GM18868 (cell line): Measurements from ENCODE around the gene PRSS57.

Experiments used
- ATAC-seq: cut with Tn5 transposase; IDR thresholded peaks from one replicate; pipeline ENCODE4 v1.9.1; 2021; ENCODE audit warnings: mild to moderate bottlenecking, moderate library complexity; ENCODE audit not compliant: unreplicated experiment

The PRSS57 gene

DNA sequence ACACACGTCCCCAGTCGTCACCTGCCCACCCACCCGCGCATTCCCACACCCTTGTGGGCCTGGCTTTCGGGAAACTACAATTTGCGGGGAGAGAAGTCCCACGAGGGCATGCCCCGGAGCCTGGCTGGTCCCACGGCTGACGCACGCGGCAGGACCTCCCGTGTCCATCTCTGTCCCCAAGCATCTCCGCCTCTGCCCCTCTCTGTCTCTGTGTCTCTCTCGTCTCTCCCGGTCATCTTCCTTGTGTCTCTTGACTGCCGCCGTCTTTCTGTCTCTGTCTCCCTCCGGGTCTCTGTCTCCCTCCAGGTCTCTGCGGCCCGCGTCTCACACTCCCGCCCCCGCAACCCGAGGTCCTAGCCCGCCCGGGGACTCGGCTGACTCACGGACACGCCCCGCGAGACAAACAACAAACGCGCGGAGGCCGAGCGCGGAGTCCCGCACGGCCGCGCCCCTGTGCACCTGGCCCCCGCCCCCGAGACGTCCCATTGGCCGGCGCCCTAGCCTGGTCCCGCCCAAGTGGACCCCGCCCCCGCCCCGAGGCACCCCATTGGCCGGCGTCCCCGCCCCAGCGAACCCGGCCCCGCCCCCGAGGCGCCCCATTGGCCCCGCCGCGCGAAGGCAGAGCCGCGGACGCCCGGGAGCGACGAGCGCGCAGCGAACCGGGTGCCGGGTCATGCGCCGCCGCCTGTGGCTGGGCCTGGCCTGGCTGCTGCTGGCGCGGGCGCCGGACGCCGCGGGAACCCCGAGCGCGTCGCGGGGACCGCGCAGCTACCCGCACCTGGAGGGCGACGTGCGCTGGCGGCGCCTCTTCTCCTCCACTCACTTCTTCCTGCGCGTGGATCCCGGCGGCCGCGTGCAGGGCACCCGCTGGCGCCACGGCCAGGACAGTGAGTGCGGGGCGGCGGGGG is 55.7 kb downstream of the PRSS57 start, which contains the start of gene FGF22:
Gene FGF22, plus strand, starts transcription at position 627 of the 908 bp plus-strand sequence. Its CDS starts 47 bp downstream, at position 674.
- peak; percentile 65 for ATAC-seq

GRCh38 chr19:638906-639252 is 56.4 kb downstream of the PRSS57 start:
- no peak for ATAC-seq
